Spleen (tissue), 11 donors: Measurements from ENCODE around the gene PDCD1. TPM values are rescaled to one million over a fixed set of nuclear protein-coding genes. Genes with fewer than 3 reads are reported as not detected.
A peak's percentile ranks its signal among the peaks of the same experiment; 100 is the strongest.
"Not testable (repeated sequence)": the region's sequence is repeated elsewhere in the genome, so short reads cannot be mapped to it uniquely, and the experiment has no call there.

Experiments used
- DNase-seq: peaks from one replicate; pipeline ENCODE4 v3.0.0-alpha.2; 2020
- H3K27ac ChIP-seq, 8 donors: fragments of 200-600 bp; sonication (generic) in 7 of 8; 1 replicate in 4 of 8; 2 replicates in 4 of 8; pipeline versions ENCODE4 v1.5.0 to v1.8.0; 2016 to 2021; ENCODE audit warnings: inconsistent platforms in 4 of 8, mild to moderate bottlenecking in 4 of 8, moderate library complexity in 1 of 8
- H3K27me3 ChIP-seq, 7 donors: fragments of 200-600 bp; sonication (generic) in 6 of 7; replicated peaks in 1 of 7; 1 replicate in 4 of 7; 2 replicates in 3 of 7; pipeline versions ENCODE4 v1.5.0 to v1.8.0; 2016 to 2021; ENCODE audit warnings: inconsistent platforms in 3 of 7, mild to moderate bottlenecking in 1 of 7
- H3K36me3 ChIP-seq, 6 donors: fragments of 200-600 bp; sonication (generic) in 5 of 6; 1 replicate in 4 of 6; 2 replicates in 2 of 6; pipeline versions ENCODE4 v1.5.0 to v1.8.0; 2016 to 2021; ENCODE audit warnings: inconsistent platforms in 2 of 6
- H3K4me1 ChIP-seq, 6 donors: fragments of 200-600 bp; sonication (generic) in 5 of 6; 1 replicate in 3 of 6; 2 replicates in 3 of 6; pipeline versions ENCODE4 v1.5.0 to v1.8.0; 2016 to 2021; ENCODE audit warnings: inconsistent platforms in 3 of 6
- H3K4me3 ChIP-seq, 8 donors: fragments of 200-600 bp; sonication (generic) in 7 of 8; 1 replicate in 4 of 8; 2 replicates in 4 of 8; pipeline versions ENCODE4 v1.5.0 to v1.8.0; 2016 to 2021; ENCODE audit warnings: inconsistent platforms in 4 of 8, mild to moderate bottlenecking in 4 of 8, moderate library complexity in 2 of 8
- H3K9me3 ChIP-seq, 8 donors: fragments of 200-600 bp; sonication (generic) in 7 of 8; 1 replicate in 4 of 8; 2 replicates in 4 of 8; pipeline versions ENCODE4 v1.5.0 to v1.8.0; 2016 to 2021; ENCODE audit warnings: inconsistent platforms in 4 of 8
- CTCF ChIP-seq, 11 experiments: fragments of 200-600 bp in 7 of 11; fragments of 450-650 bp in 4 of 11; sonication (generic) in 4 of 11; IDR thresholded peaks in 8 of 11; conservative IDR thresholded peaks in 3 of 11; 1 replicate in 7 of 11; 2 replicates in 4 of 11; pipeline versions ENCODE4 v1.4.0 to v1.8.0; 2016 to 2021; ENCODE audit warnings: antibody characterized with exemption in 11 of 11, inconsistent platforms in 4 of 11, mild to moderate bottlenecking in 1 of 11
- POLR2A ChIP-seq, 3 donors: fragments of 450-650 bp; IDR thresholded peaks; one replicate each; pipeline ENCODE4 v1.5.1; 2017; ENCODE audit warnings: antibody characterized with exemption in 3 of 3, mild to moderate bottlenecking in 1 of 3
- POLR2AphosphoS5 ChIP-seq, 3 donors: sonication (generic); formaldehyde crosslinking; IDR thresholded peaks; one replicate each; pipeline ENCODE4 v1.5.1; 2017; ENCODE audit warnings: antibody characterized with exemption in 3 of 3
- WGBS, 5 donors: extraction: QIAGEN DNeasy Blood & Tissue Kit in 3 of 5; methylation state at CpG; one replicate each; pipeline versions ENCODE4 v1.1.5 to v1.1.7; 2013 to 2018; 5-methylcytosine and 5-hydroxymethylcytosine counted together
- intact Hi-C: fragments of 100-400 bp; cut with DNase I; formaldehyde crosslinking; loops from one replicate; pipeline ENCODE4 v1.15.0; 2023; ENCODE audit warnings: low total_unique reads
- polyA plus RNA-seq, 3 donors: library from polyadenylated mRNA; stranded (reverse); fragments of 200-250 nt; gene quantifications; one replicate each; pipeline ENCODE4 v1.2.1, GENCODE V29; 2013
- total RNA-seq, 7 donors: library from RNA; depleted of rRNA in 3 of 7; stranded (reverse); fragments of >200 nt in 3 of 7; fragmentation: NEBNext Ultra II Directional in 4 of 7; extraction: Animal tissue kit (Norgen Biotek cat#: 25700) in 4 of 7; gene quantifications; one replicate each; pipeline versions ENCODE4 v1.1.0 to v1.2.1, GENCODE V29; 2016 to 2021
- donor health status: healthy with polysubstance abuse.
- donor health status: DM: no; HTN: no; CAD: no; lungs with moderate emphysema.
- donor health status: DM: no; HTN: no; CAD: no.
- donor health status: Bipolar disorder and iron deficiency.
- donor health status: healthy.
- donor health status: DM: no; HTN: no; CAD: no.
- donor health status: DM: yes; HTN: yes; CAD: no.

Gene PDCD1
- total and polyA plus RNA-seq, 10 donors: 2.7 to 7.9 (median 5.3) TPM

GRCh38 chr2:241803387-241804325 lies 55.0 kb downstream of the PDCD1 start:
- no peak for TF ChIP-seq CTCF (IDR thresholded peaks at IDR 0.05 in 8 of 11, conservative IDR thresholded peaks at IDR 0.05 in 3 of 11)
- peak in 2 of 3 donors; percentile 28 to 65 for TF ChIP-seq POLR2AphosphoS5 (IDR thresholded peaks at IDR 0.05)
- peak overlapping the region in 4 of 8 donors; percentile 26 to 60 (median 44) for H3K27ac ChIP-seq
- peak overlapping the region; percentile 40 to 74 (median 46) for H3K4me3 ChIP-seq
- 2 to 3% (median 3%) methylated on average over 21 to 109 of the region's 109 CpGs for WGBS, 5 donors
- no peaks in the 10 kb centered on the region for H3K9me3 ChIP-seq
- peaks cover 14 to 25% (median 22%) of the 10 kb centered on the region in 6 donors for H3K4me1 ChIP-seq
- intact Hi-C loops: no loop called here
- no peaks in the 10 kb centered on the region for H3K36me3 ChIP-seq
- peaks cover 0 to 34% (median 24%) of the 10 kb centered on the region in 7 donors for H3K27me3 ChIP-seq
- peak; percentile 83 for DNase-seq

- peak overlapping the region in 1 of 8 donors; percentile 26 for H3K27ac ChIP-seq
- TF ChIP-seq POLR2AphosphoS5 (IDR thresholded peaks at IDR 0.05) (no peak), POLR2A (IDR thresholded peaks at IDR 0.05) (no peak), CTCF (IDR thresholded peaks at IDR 0.05 in 8 of 11, conservative IDR thresholded peaks at IDR 0.05 in 3 of 11) (no peak)
- WGBS, 5 donors: 48 to 67% (median 60%) methylated on average over 26 to 32 of the region's 32 CpGs
- peak overlapping the region in 4 of 8 donors; percentile 45 to 74 (median 53) for H3K4me3 ChIP-seq
- intact Hi-C loops: no loop called here
- no peaks in the 10 kb centered on the region for H3K36me3 ChIP-seq
- H3K27me3 ChIP-seq: peaks cover 0 to 34% (median 24%) of the 10 kb centered on the region in 7 donors
- DNase-seq: no peak
- H3K9me3 ChIP-seq: no peaks in the 10 kb centered on the region
- H3K4me1 ChIP-seq: peaks cover 14 to 25% (median 22%) of the 10 kb centered on the region in 6 donors
Measured at GRCh38 chr2:241802421-241803318, 56.0 kb downstream of the PDCD1 start.

- H3K36me3 ChIP-seq: no peaks in the 10 kb centered on the region
- intact Hi-C loops: no loop called here
- H3K4me3 ChIP-seq: no peak overlapping the region
- H3K27ac ChIP-seq: no peak overlapping the region
- peaks cover 0 to 34% (median 24%) of the 10 kb centered on the region in 7 donors for H3K27me3 ChIP-seq
- no peak for TF ChIP-seq POLR2A (IDR thresholded peaks at IDR 0.05)
- TF ChIP-seq POLR2AphosphoS5 (IDR thresholded peaks at IDR 0.05): no peak
- TF ChIP-seq CTCF (IDR thresholded peaks at IDR 0.05 in 8 of 11, conservative IDR thresholded peaks at IDR 0.05 in 3 of 11): no peak
- DNase-seq: peak; percentile 71
- peaks cover 14 to 25% (median 22%) of the 10 kb centered on the region in 6 donors for H3K4me1 ChIP-seq
- no peaks in the 10 kb centered on the region for H3K9me3 ChIP-seq
- WGBS, 5 donors: 81 to 88% (median 87%) methylated on average over 30 to 44 of the region's 44 CpGs
Measured at GRCh38 chr2:241801611-241802420, 56.9 kb downstream of the PDCD1 start.

- 83 to 89% (median 86%) methylated on average over 35 of the region's 35 CpGs for WGBS, 5 donors
- Histone ChIP-seq H3K4me1 (peaks cover 14 to 25% (median 22%) of the 10 kb centered on the region in 6 donors), H3K27me3 (peaks cover 0 to 34% (median 24%) of the 10 kb centered on the region in 7 donors)
- peak; percentile 69 for DNase-seq
- intact Hi-C loops, H3K9me3 ChIP-seq, H3K4me3 ChIP-seq, H3K36me3 ChIP-seq, H3K27ac ChIP-seq: not testable (repeated sequence)
Measured at GRCh38 chr2:241800198-241800903, 58.3 kb downstream of the PDCD1 start.
